ENCODE results near the gene MB21D2. TPM values are rescaled to one million over a fixed set of nuclear protein-coding genes. Genes with fewer than 3 reads are reported as not detected.

Gene MB21D2
- total RNA-seq, 2 experiments from 2014 or later: 0.06 TPM; not detected in 1

DNA sequence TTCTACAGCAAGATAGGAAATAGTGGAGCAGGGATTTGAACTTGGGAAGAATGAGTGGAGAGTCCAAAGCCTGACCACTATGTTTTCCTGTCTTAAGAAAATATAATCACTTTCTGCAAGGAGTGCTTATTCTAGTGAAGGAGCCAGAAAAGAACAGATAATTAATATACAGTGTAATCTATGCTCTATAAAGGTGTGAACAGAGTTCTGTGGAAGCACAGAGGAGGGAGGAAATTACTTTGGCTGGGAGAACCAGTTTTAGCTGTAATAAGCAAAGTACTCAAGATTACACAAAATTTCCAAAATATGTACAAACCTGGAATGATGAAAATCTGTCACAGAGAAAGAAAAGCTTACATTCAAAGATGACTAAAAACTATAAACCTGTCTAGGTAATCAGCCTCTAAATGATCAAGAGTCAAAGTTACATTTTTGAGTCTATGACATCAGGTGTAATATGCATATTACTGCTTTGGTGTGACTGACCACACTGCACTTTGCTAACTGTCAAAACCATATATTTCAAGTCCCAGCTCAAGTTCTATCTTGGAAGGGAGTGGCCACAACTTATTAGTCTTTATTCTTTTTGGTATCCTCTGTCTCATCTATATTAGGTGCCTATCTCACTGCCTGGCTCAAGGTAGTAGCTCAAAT lies 40.7 kb upstream of the MB21D2 start:
- ChIA-PET POLR2A (no interaction called here), CTCF (ENCODE audit: unreplicated experiment) (no interaction called here)
- Histone ChIP-seq H3K4me3 (ENCODE audit: low read depth, low read length, poor library complexity, severe bottlenecking) (no peak overlapping the region), H3K79me2 (ENCODE audit: insufficient read depth, low read depth, low read length) (no peaks in the 10 kb centered on the region), H3K9me2 (ENCODE audit: insufficient read depth, low read length) (no peaks in the 10 kb centered on the region), H2AFZ (ENCODE audit: low read length) (no peak overlapping the region), H4K20me1 (ENCODE audit: insufficient read depth, low read length) (no peaks in the 10 kb centered on the region), H3K4me1 (ENCODE audit: insufficient read depth, low read length, poor library complexity, severe bottlenecking) (no peaks in the 10 kb centered on the region), H3K36me3 (ENCODE audit: insufficient read depth, low read length) (no peaks in the 10 kb centered on the region), H3K9me3 (ENCODE audit: low read length) (no peaks in the 10 kb centered on the region), H3K4me2 (ENCODE audit: low read length) (no peak overlapping the region), H3K27ac (ENCODE audit: low read depth, low read length, poor library complexity, severe bottlenecking) (no peak overlapping the region)
- no TSS peak for BruUV-seq (replicated peaks)
- DNase-seq (ENCODE audit: low spot score): no peak
- intact Hi-C loops (cut with micrococcal nuclease; ENCODE audit: unreplicated experiment): no loop called here
- TF ChIP-seq, protein P1, sequence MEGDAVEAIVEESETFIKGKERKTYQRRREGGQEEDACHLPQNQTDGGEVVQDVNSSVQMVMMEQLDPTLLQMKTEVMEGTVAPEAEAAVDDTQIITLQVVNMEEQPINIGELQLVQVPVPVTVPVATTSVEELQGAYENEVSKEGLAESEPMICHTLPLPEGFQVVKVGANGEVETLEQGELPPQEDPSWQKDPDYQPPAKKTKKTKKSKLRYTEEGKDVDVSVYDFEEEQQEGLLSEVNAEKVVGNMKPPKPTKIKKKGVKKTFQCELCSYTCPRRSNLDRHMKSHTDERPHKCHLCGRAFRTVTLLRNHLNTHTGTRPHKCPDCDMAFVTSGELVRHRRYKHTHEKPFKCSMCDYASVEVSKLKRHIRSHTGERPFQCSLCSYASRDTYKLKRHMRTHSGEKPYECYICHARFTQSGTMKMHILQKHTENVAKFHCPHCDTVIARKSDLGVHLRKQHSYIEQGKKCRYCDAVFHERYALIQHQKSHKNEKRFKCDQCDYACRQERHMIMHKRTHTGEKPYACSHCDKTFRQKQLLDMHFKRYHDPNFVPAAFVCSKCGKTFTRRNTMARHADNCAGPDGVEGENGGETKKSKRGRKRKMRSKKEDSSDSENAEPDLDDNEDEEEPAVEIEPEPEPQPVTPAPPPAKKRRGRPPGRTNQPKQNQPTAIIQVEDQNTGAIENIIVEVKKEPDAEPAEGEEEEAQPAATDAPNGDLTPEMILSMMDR (conservative IDR thresholded peaks at IDR 0.05; ENCODE audit: low read length): no peak
- TF ChIP-seq EZH2phosphoT487 (IDR thresholded peaks at IDR 0.05; ENCODE audit: borderline replicate concordance, low read depth, low read length): no peak

DNA sequence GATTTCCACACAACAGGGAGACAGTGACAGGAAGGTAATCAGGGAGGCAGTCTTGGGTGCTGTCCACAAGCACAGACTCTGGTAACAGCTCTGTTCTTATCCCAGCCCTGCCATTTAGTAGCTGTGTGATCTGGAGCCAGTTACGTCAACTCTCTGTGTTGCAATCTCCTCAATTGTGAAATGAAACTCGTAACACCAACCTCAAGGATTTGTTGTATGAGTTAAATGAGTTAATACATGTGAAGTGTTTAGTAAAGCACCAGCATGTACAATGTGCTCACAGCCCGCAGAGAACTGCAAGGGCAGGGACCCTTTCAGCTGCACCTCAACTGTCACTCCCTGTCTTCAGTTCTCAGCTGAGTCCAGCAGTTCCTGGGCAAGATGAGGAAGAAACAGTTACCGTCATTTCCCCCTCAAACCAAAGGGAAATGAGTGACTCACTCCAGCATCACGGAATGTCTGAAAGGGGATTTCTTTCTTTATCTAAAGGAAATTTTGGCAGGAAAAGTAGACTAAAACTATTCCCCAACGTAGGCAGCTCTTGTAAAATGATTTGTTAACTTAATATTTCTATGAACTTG lies 39.9 kb upstream of the MB21D2 start:
- no peaks in the 10 kb centered on the region for H3K36me3 ChIP-seq (ENCODE audit: insufficient read depth, low read length)
- H2AFZ ChIP-seq (ENCODE audit: low read length): no peak overlapping the region
- TF ChIP-seq, protein P1 (conservative IDR thresholded peaks at IDR 0.05; ENCODE audit: low read length): no peak
- TF ChIP-seq EZH2phosphoT487 (IDR thresholded peaks at IDR 0.05; ENCODE audit: borderline replicate concordance, low read depth, low read length): no peak
- CTCF ChIA-PET (ENCODE audit: unreplicated experiment): no interaction called here
- no peaks in the 10 kb centered on the region for H4K20me1 ChIP-seq (ENCODE audit: insufficient read depth, low read length)
- no peak for DNase-seq (ENCODE audit: low spot score)
- intact Hi-C loops (cut with micrococcal nuclease; ENCODE audit: unreplicated experiment): no loop called here
- H3K4me3 ChIP-seq (ENCODE audit: low read depth, low read length, poor library complexity, severe bottlenecking): no peak overlapping the region
- no peaks in the 10 kb centered on the region for H3K79me2 ChIP-seq (ENCODE audit: insufficient read depth, low read depth, low read length)
- no peaks in the 10 kb centered on the region for H3K9me2 ChIP-seq (ENCODE audit: insufficient read depth, low read length)
- no TSS peak for BruUV-seq (replicated peaks)
- no peak overlapping the region for H3K27ac ChIP-seq (ENCODE audit: low read depth, low read length, poor library complexity, severe bottlenecking)
- POLR2A ChIA-PET: interaction anchor here (0.8 kb wide), 1 partner anchor 47 kb away, joined by 3 read pairs; no protein-coding TSS in a partner anchor
- no peak overlapping the region for H3K4me2 ChIP-seq (ENCODE audit: low read length)
- H3K4me1 ChIP-seq (ENCODE audit: insufficient read depth, low read length, poor library complexity, severe bottlenecking): no peaks in the 10 kb centered on the region
- no peaks in the 10 kb centered on the region for H3K9me3 ChIP-seq (ENCODE audit: low read length)

DNA sequence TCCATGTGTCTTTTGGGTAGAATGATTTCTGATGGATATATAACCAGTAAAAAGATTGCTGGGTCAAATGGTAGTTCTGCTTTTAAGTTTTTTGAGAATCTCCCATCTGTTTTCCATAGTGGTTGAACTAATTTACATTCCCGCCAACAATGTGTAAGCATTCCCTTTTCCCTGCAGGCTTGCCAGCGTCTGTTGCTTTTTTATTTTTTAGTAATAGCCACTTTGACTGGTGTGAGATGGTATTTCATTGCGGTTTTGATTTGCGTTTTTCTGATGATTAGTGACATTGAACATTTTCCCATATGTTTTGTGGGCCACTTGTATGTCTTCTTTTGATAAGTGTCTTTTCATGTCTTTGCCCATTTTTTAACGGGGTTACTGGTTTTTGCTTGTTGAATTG lies 36.3 kb upstream of the MB21D2 start:
- no peaks in the 10 kb centered on the region for H4K20me1 ChIP-seq (ENCODE audit: insufficient read depth, low read length)
- H2AFZ ChIP-seq (ENCODE audit: low read length): no peak overlapping the region
- no peaks in the 10 kb centered on the region for H3K4me1 ChIP-seq (ENCODE audit: insufficient read depth, low read length, poor library complexity, severe bottlenecking)
- intact Hi-C loops (cut with micrococcal nuclease; ENCODE audit: unreplicated experiment): no loop called here
- CTCF ChIA-PET (ENCODE audit: unreplicated experiment): no interaction called here
- no peaks in the 10 kb centered on the region for H3K9me2 ChIP-seq (ENCODE audit: insufficient read depth, low read length)
- TF ChIP-seq EZH2phosphoT487 (IDR thresholded peaks at IDR 0.05; ENCODE audit: borderline replicate concordance, low read depth, low read length): no peak
- TF ChIP-seq, protein P1 (conservative IDR thresholded peaks at IDR 0.05; ENCODE audit: low read length): no peak
- no TSS peak for BruUV-seq (replicated peaks)
- POLR2A ChIA-PET: no interaction called here
- H3K9me3 ChIP-seq (ENCODE audit: low read length): no peaks in the 10 kb centered on the region
- H3K36me3 ChIP-seq (ENCODE audit: insufficient read depth, low read length): no peaks in the 10 kb centered on the region
- no peaks in the 10 kb centered on the region for H3K79me2 ChIP-seq (ENCODE audit: insufficient read depth, low read depth, low read length)
- H3K4me2 ChIP-seq (ENCODE audit: low read length): no peak overlapping the region
- no peak for DNase-seq (ENCODE audit: low spot score)
- no peak overlapping the region for H3K4me3 ChIP-seq (ENCODE audit: low read depth, low read length, poor library complexity, severe bottlenecking)
- H3K27ac ChIP-seq (ENCODE audit: low read depth, low read length, poor library complexity, severe bottlenecking): no peak overlapping the region

All from OCI-LY7 (cell line).